Suppressor macrophage treated with lipopolysaccharide for 4 hours (primary cell): ENCODE results near the gene CD8B2.
"Not testable (repeated sequence)": the region's sequence is repeated elsewhere in the genome, so short reads cannot be mapped to it uniquely, and the experiment has no call there.

Experiments
- DNase-seq: peaks from one replicate; pipeline ENCODE4 v3.0.0-alpha.2; 2020

Gene CD8B2

DNA sequence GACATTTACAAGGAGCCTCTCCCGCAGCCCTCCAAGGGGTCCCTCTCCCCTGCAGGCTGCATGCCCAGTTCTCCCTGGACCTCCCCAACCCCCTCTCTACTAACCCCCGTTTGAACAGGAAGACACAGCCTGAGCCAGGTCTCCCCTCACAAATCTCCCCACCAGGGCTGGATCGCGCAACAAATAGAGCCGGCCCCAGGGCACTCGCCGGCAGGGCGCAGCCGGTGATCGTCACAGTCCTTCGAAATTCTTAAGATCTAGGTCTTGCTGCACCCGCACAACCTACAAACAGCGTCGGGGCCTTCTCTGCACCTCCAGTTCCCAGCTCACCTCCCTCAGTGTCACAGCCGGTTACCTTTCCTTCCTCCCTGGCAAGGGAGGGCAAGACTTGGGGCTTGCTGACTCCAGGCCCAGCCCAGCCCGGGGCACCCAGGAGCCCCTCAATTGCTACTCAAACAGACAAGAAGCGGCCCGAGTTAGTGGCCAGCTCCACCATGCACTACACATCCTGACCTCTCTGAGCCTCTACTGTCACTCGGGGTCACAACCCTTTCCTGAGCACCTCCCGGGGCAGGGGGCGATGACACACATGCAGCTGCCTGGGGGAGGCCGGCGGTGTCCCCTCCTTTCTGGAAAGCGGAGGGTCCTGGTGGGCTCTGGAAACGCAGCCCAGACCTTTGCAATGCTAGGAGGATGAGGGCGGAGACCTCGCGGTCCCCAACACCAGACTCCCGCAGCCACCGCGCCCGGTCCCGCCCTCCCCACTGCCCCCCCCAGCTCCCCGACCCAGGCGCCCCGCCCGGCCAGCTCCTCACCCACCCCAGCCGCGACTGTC, at the start of gene CD8B2:
Gene CD8B2 (plus strand): TSS at position 814 of the 835 bp plus-strand sequence. CDS start 63 bp downstream, outside the sequence.
- DNase-seq, result not testable (repeated sequence)

DNA sequence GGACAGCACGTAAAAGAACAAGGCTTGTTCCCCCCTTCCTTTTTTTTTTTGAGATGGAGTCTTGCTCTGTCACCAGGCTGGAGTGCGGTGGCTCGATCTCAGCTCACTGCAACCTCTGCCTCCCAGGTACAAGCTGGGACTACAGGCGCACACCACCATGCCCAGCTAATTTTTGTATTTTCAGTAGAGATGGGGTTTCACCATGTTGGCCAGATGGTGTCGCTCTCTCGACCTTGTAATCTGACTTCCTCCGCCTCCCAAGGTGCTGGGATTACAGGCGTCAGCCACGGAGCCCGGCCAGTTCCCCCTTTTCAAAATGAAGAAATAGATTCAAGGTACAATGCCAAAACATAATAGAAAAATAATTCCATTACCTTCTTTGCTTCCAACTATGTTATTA, 25.3 kb upstream of the CD8B2 start:
- peak; percentile 23 for DNase-seq

DNA sequence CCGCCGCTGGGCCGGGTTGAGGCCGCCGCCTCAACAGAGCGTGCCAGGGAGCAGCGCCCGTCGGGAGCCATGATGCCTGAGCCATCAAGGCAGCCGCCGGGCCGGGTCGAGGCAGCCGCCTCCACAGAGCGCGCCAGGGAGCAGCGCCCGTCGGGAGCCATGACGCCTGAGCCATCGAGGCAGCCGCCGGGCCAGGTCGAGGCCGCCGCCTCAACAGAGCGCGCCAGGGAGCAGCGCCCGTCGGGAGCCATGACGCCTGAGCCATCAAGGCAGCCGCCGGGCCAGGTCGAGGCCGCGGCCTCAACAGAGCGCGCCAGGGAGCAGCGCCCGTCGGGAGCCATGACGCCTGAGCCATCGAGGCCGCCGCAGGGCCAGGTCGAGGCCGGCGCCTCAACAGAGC, 19.6 kb upstream of the CD8B2 start:
- DNase-seq, result not testable (repeated sequence)

DNA sequence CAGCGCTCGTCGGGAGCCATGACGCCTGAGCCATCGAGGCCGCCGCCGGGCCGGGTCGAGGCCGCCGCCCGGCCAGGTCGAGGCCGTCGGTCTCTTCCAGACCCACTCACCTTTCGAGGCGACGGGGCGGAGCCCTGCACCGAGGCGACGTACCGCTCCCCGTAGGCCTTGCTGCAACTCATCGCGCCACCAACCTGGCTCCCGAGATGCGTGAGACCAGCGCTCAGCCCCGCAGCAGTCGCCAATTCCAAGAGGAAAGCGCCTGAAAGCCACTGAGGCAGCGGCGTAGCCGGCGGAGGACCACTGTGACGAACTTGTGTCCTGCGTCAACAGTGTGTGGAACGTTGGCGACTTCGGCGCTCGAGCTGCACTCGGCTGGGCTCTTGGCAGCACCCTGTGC, 19.1 kb upstream of the CD8B2 start, which contains the start of gene RGPD3:
Gene RGPD3 (minus strand): TSS at position 307 of the 400 bp plus-strand sequence. CDS start 125 bp downstream, at position 182.
- DNase-seq, result not testable (repeated sequence)

DNA sequence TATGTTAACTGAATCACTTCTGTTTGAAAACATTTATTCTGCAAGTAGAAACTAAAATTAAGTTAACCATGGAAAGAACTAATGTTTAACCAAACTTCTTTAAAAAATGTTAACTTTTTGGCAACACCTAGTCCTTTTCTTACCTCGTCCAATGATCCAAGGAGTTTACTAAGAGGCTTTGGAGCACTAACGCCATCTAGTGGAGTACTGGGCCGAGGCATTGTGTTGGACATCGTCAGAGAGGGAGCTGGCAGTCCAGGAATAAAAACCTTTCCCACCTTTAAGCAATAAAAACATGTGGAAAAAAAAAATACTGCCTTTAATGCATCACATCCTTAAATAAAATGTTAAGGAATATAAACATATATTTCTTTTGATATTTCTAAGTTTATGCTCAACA, 16.5 kb upstream of the CD8B2 start:
- DNase-seq, result not testable (repeated sequence)

GRCh38 chr2:106477647-106478046, 9.5 kb upstream of the CD8B2 start:
- DNase-seq, result not testable (repeated sequence)

GRCh38 chr2:106479563-106479962, 7.6 kb upstream of the CD8B2 start:
- not testable (repeated sequence) for DNase-seq

- not testable (repeated sequence) for DNase-seq
These were observed 425 bp downstream of the CD8B2 start for GRCh38 chr2:106487386-106488191.

- not testable (repeated sequence) for DNase-seq
These were observed 2.5 kb downstream of the CD8B2 start for GRCh38 chr2:106489701-106490100.

GRCh38 chr2:106492399-106492798, 5.2 kb downstream of the CD8B2 start:
- not testable (repeated sequence) for DNase-seq

GRCh38 chr2:106492913-106493312, 5.7 kb downstream of the CD8B2 start:
- DNase-seq, result not testable (repeated sequence)

DNA sequence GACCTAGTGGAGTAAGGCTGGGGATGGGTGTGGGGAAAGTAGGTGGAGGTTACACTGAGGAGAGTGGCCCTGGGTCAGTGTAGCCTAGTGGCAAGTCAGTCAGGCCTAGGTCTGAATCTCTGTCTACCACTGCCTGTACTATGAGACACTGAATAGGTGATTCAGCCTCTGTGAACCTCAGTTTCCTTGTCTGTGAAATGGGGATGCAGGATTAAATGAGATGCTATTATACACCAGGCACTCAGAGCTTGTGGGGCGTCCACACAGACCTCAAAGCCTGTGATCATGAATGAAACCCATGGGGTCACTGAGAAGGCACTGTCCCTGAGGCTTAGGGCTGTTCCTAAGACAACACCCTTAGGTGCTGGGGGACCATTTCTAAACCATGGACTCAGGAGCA, 11.4 kb downstream of the CD8B2 start:
- not testable (repeated sequence) for DNase-seq

DNA sequence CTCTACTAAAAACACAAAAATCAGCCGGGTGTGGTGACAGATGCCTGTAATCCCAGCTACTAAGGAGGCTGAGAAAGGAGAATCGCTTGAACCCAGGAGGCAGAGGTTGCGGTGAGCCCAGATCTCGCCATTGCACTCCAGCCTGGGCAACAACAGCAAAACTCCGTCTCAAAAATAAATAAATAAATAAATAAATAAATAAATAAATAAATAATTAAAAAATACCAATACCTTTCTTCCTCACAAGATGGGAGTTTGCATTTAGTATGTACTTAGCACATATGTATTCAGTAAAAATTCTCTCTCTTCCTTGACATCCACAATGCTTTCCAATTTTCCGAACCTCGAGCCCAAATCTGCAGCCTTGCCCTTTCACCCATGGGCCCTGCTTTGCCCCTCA, 13.2 kb downstream of the CD8B2 start:
- DNase-seq, result not testable (repeated sequence)

- DNase-seq, result not testable (repeated sequence)
These were observed 15.2 kb downstream of the CD8B2 start for GRCh38 chr2:106502351-106502750.

DNA sequence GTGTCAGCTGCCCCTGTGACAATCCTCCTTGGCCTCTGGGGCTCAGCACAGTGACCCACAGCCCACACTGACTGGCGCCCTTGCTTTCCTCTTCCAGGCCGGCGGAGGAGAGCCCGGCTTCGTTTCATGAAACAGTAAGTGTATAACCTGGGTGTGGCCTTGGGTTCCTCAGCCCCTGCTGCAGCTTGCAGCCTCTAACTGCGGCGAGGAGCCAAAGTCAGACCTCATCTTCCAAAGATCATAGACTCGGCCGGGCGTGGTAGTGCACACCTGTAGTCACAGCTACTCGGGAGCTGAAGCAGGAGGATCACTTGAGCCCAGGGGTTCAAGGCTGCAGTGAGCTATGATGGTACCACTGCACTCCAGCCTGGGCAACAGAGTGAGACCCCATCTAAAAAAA, 17.0 kb downstream of the CD8B2 start:
- not testable (repeated sequence) for DNase-seq

DNA sequence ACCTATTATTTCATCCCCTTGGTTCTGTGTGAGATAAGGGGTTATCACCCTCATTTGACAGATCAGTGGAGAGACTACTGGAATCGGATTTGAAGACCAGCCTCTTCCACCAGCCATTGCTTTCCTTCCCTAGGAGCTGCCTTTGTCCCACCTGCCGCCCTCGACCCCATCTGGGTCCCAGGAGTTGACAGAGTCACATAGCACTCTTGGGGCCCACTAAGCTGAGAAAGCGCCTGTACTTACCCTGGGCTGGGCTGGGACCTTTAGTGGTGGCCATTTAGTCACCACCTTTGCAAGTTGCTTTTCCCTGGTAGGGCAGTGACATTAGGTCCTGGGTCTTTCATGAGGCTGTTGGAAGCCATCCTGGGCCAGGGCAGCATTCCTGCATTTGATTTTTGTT, 17.6 kb downstream of the CD8B2 start:
- not testable (repeated sequence) for DNase-seq

GRCh38 chr2:106506002-106506687, 19.0 kb downstream of the CD8B2 start:
- DNase-seq, result not testable (repeated sequence)

- DNase-seq, result not testable (repeated sequence)
These were observed 21.7 kb downstream of the CD8B2 start for GRCh38 chr2:106508660-106509373.

- DNase-seq, result not testable (repeated sequence)
These were observed 22.2 kb downstream of the CD8B2 start for GRCh38 chr2:106509374-106509770.

DNA sequence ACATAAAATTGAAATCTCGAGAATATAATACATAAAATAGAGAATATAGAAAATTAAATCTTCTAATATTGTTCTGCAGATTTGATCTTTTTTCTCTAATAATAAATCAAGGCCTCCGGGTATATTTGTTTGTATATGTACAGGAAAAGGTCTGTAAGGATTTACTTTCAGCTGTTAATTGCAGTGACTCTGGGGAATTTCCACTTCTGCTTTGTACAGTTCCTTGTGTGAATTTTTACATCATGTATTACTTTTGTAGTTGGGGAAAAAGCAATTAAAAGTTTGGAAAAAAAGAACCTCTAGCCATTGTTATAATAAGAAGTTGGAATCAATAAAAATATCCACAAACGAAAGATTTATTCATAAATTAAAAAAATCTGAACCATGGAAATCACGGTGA, 23.6 kb downstream of the CD8B2 start:
- DNase-seq, result peak; percentile 44

DNA sequence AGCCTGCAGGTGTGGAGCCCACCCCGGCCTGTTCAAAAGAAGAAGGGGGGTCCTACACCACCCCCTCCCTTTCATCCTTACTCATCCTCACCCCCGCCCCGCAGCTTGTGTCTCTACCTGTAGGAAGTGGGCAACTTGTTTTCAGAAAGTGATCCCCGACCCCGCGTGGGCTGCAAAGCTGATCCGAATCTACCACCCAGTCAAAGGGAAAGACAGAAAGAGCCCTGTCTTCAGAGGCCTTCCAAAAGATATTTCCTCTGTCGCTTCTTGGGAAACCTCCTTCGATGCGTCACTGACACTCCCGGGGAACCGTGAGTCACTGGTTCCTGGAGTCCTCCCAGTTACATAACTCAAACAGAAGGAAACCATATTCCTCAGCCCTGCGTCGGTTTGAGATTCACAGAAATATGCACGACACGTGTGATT, 24.3 kb downstream of the CD8B2 start:
- DNase-seq, result peak; percentile 91

DNA sequence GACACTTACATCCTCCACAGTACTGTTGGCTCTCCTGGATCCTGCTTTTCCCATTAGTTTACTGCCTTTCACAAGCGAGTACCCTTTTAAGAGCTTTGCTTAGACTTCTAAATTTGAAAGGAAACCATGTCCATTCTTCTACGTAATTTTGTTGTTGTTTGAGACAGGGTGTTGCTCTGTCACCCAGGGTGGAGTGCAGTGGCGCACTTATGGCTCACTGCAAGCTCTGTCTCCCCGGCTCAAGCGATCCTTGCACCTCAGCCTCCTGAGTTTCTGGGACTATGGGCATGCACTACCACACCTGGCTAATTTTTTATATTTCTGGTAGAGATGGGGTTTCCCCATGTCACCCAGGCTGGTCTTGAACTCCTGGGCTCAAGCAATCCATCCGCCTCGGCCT, 24.8 kb downstream of the CD8B2 start:
- DNase-seq, result peak; percentile 39
